GM12892 (cell line): ENCODE data around the gene DHCR24.

ENCODE experiments used
- POLR2A ChIP-seq: IDR thresholded peaks from 2 replicates; pipeline ENCODE4 v1.6.1; 2011; ENCODE audit warnings: low read depth, low read length, control low read depth
- POLR2AphosphoS5 ChIP-seq: IDR thresholded peaks from 2 replicates; pipeline ENCODE4 v1.6.1; 2011; ENCODE audit warnings: low read depth, low read length, control low read depth

DNA sequence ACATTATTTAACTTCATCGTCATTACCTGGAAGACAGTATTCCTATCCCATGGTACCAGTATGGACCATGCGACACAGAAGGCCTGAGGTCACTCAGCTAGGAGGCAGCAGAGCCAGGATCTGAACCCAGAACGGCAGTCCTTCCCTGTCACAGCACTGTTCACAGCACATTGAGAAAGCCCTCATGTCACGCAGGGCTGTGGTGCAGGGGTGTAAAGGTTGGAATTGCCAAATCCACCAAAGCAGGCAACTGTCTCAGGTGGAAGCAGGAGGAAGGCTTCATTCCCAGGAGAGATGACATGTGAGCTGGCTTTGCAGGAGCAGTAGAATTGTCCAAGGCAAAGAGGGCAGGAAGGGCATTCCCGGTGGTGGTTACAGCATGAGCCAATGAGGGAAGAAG, 75.9 kb downstream of the DHCR24 start:
- no peak for TF ChIP-seq POLR2AphosphoS5
- TF ChIP-seq POLR2A = no peak
